ENCODE measurements around the gene PTPRD. TPM values are rescaled to one million over a fixed set of nuclear protein-coding genes. Genes with fewer than 3 reads are reported as not detected.

The PTPRD gene
- total and polyA plus RNA-seq, 9 donors = 16.2 to 231 (median 85.8) TPM

DNA sequence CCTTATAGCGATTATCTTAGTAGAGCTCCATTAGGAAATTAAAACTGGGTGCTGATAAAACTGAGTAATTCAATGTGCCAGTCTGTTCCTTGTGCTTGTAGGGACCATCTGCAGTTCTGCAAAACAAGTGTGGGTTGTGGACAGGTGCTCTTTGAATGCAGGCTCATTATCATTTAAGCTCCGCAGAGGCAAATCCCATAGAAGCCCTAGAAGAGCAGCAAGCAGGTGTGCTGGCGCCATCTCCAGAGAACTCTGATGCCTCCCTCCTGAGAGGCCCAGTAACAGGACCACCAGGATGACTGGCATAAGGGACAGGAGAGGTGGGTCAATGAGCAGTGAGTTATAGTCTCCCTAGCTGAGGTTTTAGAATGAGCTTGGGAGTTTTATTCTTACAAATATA lies 1470.8 kb downstream of the PTPRD start:
- H3K4me1 ChIP-seq (ENCODE audit: insufficient read depth) = no peaks in the 10 kb centered on the region
- no peaks in the 10 kb centered on the region for H3K36me3 ChIP-seq
- H3K4me3 ChIP-seq = no peak overlapping the region
- no peak overlapping the region for H3K27ac ChIP-seq
- TF ChIP-seq POLR2A (IDR thresholded peaks at IDR 0.05) (no peak), EP300 (IDR thresholded peaks at IDR 0.05) (no peak)
- TF ChIP-seq, protein P1, sequence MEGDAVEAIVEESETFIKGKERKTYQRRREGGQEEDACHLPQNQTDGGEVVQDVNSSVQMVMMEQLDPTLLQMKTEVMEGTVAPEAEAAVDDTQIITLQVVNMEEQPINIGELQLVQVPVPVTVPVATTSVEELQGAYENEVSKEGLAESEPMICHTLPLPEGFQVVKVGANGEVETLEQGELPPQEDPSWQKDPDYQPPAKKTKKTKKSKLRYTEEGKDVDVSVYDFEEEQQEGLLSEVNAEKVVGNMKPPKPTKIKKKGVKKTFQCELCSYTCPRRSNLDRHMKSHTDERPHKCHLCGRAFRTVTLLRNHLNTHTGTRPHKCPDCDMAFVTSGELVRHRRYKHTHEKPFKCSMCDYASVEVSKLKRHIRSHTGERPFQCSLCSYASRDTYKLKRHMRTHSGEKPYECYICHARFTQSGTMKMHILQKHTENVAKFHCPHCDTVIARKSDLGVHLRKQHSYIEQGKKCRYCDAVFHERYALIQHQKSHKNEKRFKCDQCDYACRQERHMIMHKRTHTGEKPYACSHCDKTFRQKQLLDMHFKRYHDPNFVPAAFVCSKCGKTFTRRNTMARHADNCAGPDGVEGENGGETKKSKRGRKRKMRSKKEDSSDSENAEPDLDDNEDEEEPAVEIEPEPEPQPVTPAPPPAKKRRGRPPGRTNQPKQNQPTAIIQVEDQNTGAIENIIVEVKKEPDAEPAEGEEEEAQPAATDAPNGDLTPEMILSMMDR (IDR thresholded peaks at IDR 0.05) = no peak
- 80 to 87% (median 84%) methylated on average over 3 of the region's 3 CpGs for WGBS, 3 donors
- H3K27me3 ChIP-seq = no peaks in the 10 kb centered on the region
- no peaks in the 10 kb centered on the region for H3K9me3 ChIP-seq
- intact Hi-C loops (cut with DNase I) = no loop called here
- DNase-seq = no peak

DNA sequence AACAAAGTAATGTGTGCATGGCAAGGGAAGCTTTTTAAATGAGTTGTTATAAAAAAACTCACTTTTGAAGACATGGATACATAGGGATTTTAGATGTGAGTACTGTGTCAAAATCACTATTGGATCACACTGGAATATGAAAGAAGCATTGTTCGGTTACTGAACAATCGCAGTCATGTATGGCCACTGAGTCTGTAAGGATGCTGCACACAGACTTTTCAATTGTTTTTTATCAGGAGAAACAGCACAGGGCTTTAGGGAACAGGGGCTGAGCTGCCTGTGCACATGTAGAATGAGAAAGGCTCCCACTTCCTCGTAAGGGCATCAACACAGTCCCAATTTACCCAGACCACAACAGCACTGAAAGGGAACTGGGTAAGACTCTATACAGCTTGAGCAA lies 1479.3 kb downstream of the PTPRD start:
- Histone ChIP-seq H3K27me3 (no peaks in the 10 kb centered on the region), H3K9me3 (no peaks in the 10 kb centered on the region), H3K27ac (no peak overlapping the region), H3K4me1 (ENCODE audit: insufficient read depth) (no peaks in the 10 kb centered on the region), H3K4me3 (no peak overlapping the region), H3K36me3 (no peaks in the 10 kb centered on the region)
- TF ChIP-seq, protein P1 (IDR thresholded peaks at IDR 0.05) = no peak
- TF ChIP-seq EP300 (IDR thresholded peaks at IDR 0.05) (no peak), POLR2A (IDR thresholded peaks at IDR 0.05) (no peak)
- intact Hi-C loops (cut with DNase I) = no loop called here
- 89 to 96% (median 90%) methylated on average over 3 of the region's 3 CpGs for WGBS, 3 donors
- DNase-seq = no peak

DNA sequence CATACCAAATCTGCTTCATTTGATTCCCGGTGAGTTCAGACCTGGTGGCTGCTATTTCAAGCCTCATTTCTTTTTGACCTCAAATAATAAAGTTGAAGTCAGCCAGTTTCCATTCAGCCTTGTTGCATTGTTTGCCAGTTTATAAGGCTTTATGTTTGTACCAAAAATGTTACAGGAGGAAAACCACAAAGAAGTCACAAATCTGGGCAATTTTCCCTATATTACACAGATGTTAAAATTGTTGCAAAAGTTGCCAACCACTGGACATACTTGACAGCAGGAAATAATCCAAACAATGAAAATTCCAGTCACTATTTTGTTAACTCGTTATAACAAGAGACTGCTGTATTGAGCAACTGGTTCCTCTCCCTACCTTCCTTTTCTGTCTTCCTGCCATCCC lies 1488.2 kb downstream of the PTPRD start:
- no peak overlapping the region for H3K4me3 ChIP-seq
- WGBS, 3 donors = 2 to 7% (median 5%) methylated on average over 2 of the region's 2 CpGs
- no peaks in the 10 kb centered on the region for H3K9me3 ChIP-seq
- no peak overlapping the region for H3K27ac ChIP-seq
- no peak for TF ChIP-seq POLR2A (IDR thresholded peaks at IDR 0.05)
- TF ChIP-seq, protein P1 (IDR thresholded peaks at IDR 0.05) = no peak
- TF ChIP-seq EP300 (IDR thresholded peaks at IDR 0.05) = no peak
- no peaks in the 10 kb centered on the region for H3K36me3 ChIP-seq
- H3K27me3 ChIP-seq = no peaks in the 10 kb centered on the region
- no peaks in the 10 kb centered on the region for H3K4me1 ChIP-seq (ENCODE audit: insufficient read depth)
- intact Hi-C loops (cut with DNase I) = no loop called here
- no peak for DNase-seq

DNA sequence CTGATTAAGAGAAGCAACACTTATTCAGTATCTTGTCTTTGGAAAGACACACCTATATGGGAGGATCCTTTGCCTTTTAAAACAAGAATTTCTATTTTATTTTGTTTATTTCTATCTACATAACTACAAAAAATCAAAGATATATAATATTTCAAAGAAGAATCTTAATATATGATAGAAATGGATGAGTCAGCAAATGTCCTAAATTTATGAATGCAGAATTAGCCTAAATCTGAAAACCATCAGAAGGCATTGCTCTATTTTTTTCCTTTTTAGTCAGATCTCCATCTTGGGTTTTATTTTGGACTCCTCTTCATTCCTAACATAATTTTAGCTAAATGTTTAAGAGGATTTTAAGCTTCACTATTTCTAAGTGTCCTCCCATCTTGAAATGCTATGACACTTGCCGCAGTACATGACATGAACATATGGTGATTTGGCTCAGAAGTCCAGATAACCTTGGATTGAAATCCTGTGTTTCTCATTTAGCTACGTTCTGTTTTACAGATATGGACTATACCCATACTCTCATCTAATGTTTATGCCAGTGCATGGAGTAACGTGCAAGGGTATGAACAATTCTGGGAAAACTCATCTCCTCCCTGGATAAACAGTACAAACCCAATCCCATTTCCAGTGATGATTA lies 1490.4 kb downstream of the PTPRD start:
- Histone ChIP-seq H3K36me3 (no peaks in the 10 kb centered on the region), H3K27me3 (no peaks in the 10 kb centered on the region), H3K4me1 (ENCODE audit: insufficient read depth) (no peaks in the 10 kb centered on the region), H3K27ac (no peak overlapping the region), H3K9me3 (no peaks in the 10 kb centered on the region), H3K4me3 (no peak overlapping the region)
- intact Hi-C loops (cut with DNase I) = no loop called here
- WGBS, 3 donors = 56 to 68% (median 60%) methylated on average over 3 of the region's 3 CpGs
- no peak for TF ChIP-seq EP300 (IDR thresholded peaks at IDR 0.05)
- TF ChIP-seq POLR2A (IDR thresholded peaks at IDR 0.05) = no peak
- TF ChIP-seq, protein P1 (IDR thresholded peaks at IDR 0.05) = no peak
- no peak for DNase-seq

Measured in ovary (tissue), 9 donors.